A549 (cell line): ENCODE data around the gene TPCN2. TPM values are rescaled to one million over a fixed set of nuclear protein-coding genes. Genes with fewer than 3 reads are reported as not detected.

Experiments
- ATAC-seq, 2 experiments: fragments of 200-7000 bp in 1 of 2; fragments of >200 bp in 1 of 2; cut with Nextera tagmentation in 1 of 2; cut with Tn5 transposase in 1 of 2; 3 replicates each; pipeline versions ENCODE4 v1.8.0 to v1.9.1; 2018 to 2020; ENCODE audit warnings: mild to moderate bottlenecking in 1 of 2, moderate library complexity in 1 of 2
- CTCF ChIA-PET: fragments of 300-600 bp; sonication (Branson Sonifier 250); formaldehyde crosslinking; extraction: SDS; loops from one replicate; lab custom pipeline; 2021; ENCODE audit warnings: antibody characterized with exemption, inconsistent platforms; lab: Yijun Ruan, JAX
- POLR2A ChIA-PET: fragments of 350-600 bp; formaldehyde crosslinking; extraction: SDS; loops from one replicate; lab custom pipeline; 2021; ENCODE audit warnings: antibody characterized with exemption, inconsistent platforms; lab: Yijun Ruan, JAX
- DNase-seq, 2 experiments: peaks; one replicate each; pipeline versions ENCODE4 v3.0.0 to v3.0.0-alpha.2; 2011 to 2016; ENCODE audit warnings: low read depth in 1 of 2, low spot score in 1 of 2
- FAIRE-seq: peaks from 2 replicates; lab custom pipeline; 2011; peaks lifted over from hg19 to GRCh38; lab: Jason Lieb, UNC
- H3K27ac ChIP-seq, 2 experiments: fragments of >200 bp; sonication (Bioruptor Twin); formaldehyde crosslinking; 3 replicates each; pipeline ENCODE4 v1.5.1; 2016 to 2017
- H3K4me1 ChIP-seq: fragments of >200 bp; sonication (Bioruptor Twin); formaldehyde crosslinking; 3 replicates; pipeline ENCODE4 v1.6.1; 2016
- H3K4me2 ChIP-seq: fragments of >200 bp; sonication (Bioruptor Twin); formaldehyde crosslinking; 3 replicates; pipeline ENCODE4 v1.6.1; 2016
- H3K4me3 ChIP-seq: fragments of >200 bp; sonication (Bioruptor Twin); formaldehyde crosslinking; 3 replicates; pipeline ENCODE4 v1.5.1; 2016
- H3K9me3 ChIP-seq: fragments of >200 bp; sonication (Bioruptor Twin); formaldehyde crosslinking; 3 replicates; pipeline ENCODE4 v1.6.1; 2016
- BHLHE40 ChIP-seq: IDR thresholded peaks from 2 replicates; pipeline ENCODE4 v1.6.1; 2012; ENCODE audit warnings: low read depth, low read length, inconsistent platforms
- CHD2 ChIP-seq: fragments of 150-350 bp; IDR thresholded peaks from 2 replicates; pipeline ENCODE4 v1.6.1; 2014; ENCODE audit warnings: low read length; ENCODE audit not compliant: partially characterized antibody
- CHD4 ChIP-seq: fragments of 200-600 bp; sonication (generic); IDR thresholded peaks from 2 replicates; pipeline ENCODE4 v1.6.1; 2016; ENCODE audit warnings: antibody characterized with exemption, mild to moderate bottlenecking, borderline replicate concordance
- E2F6 ChIP-seq: IDR thresholded peaks from 2 replicates; pipeline ENCODE4 v1.6.1; 2012; ENCODE audit warnings: low read depth, borderline replicate concordance
- ESRRA ChIP-seq: fragments of 150-350 bp; IDR thresholded peaks from 2 replicates; pipeline ENCODE4 v1.6.1; 2014; ENCODE audit warnings: mild to moderate bottlenecking, low read length, borderline replicate concordance
- FOSB ChIP-seq: fragments of 250-450 bp; sonication (Bioruptor Pico); IDR thresholded peaks from 2 replicates; pipeline ENCODE4 v1.5.0; 2020; ENCODE audit warnings: mild to moderate bottlenecking, moderate library complexity
- GATA3 ChIP-seq: IDR thresholded peaks from 2 replicates; pipeline ENCODE4 v1.6.1; 2012; ENCODE audit warnings: borderline replicate concordance
- HES2 ChIP-seq: fragments of >200 bp; sonication (Bioruptor Twin); formaldehyde crosslinking; IDR thresholded peaks from 2 replicates; pipeline ENCODE4 v1.6.1; 2016
- HEYL ChIP-seq: fragments of 250-450 bp; sonication (Bioruptor Pico); IDR thresholded peaks from 2 replicates; pipeline ENCODE4 v1.8.0; 2021; ENCODE audit warnings: mild to moderate bottlenecking, moderate library complexity
- HOXB13 ChIP-seq: fragments of 250-450 bp; sonication (Bioruptor Pico); IDR thresholded peaks from 2 replicates; pipeline ENCODE4 v1.5.0; 2020; ENCODE audit warnings: low read depth, mild to moderate bottlenecking, moderate library complexity
- JUN ChIP-seq, 2 experiments: fragments of >200 bp; sonication (Bioruptor Twin); formaldehyde crosslinking; IDR thresholded peaks; 2 replicates in 1 of 2; 3 replicates in 1 of 2; pipeline ENCODE4 v1.6.1; 2016 to 2017
- KDM1A ChIP-seq: fragments of 200-600 bp; sonication (generic); IDR thresholded peaks from 2 replicates; pipeline ENCODE4 v1.6.1; 2016; ENCODE audit warnings: low read depth, mild to moderate bottlenecking
- MAFK ChIP-seq: fragments of 450-650 bp; IDR thresholded peaks from 2 replicates; pipeline ENCODE4 v1.6.1; 2014; ENCODE audit not compliant: partially characterized antibody
- MAZ ChIP-seq: fragments of 150-350 bp; IDR thresholded peaks from 2 replicates; pipeline ENCODE4 v1.6.1; 2014; ENCODE audit warnings: antibody characterized with exemption, low read depth, low read length, borderline replicate concordance
- MYC ChIP-seq: IDR thresholded peaks from 2 replicates; pipeline ENCODE4 v1.6.1; 2012; ENCODE audit warnings: mild to moderate bottlenecking, inconsistent platforms, low read length, improper control_type of control experiment, borderline replicate concordance
- NR3C1 ChIP-seq: fragments of >200 bp; sonication (Bioruptor Twin); formaldehyde crosslinking; IDR thresholded peaks from 3 replicates; pipeline ENCODE4 v1.6.1; 2017
- PHF8 ChIP-seq: fragments of 200-600 bp; sonication (generic); IDR thresholded peaks from 2 replicates; pipeline ENCODE4 v1.6.1; 2016; ENCODE audit warnings: low read depth, mild to moderate bottlenecking, antibody characterized with exemption, moderate library complexity, borderline replicate concordance
- RAD21 ChIP-seq, 2 experiments: fragments of >200 bp in 1 of 2; sonication (Bioruptor Twin) in 1 of 2; formaldehyde crosslinking in 1 of 2; IDR thresholded peaks in 1 of 2; conservative IDR thresholded peaks in 1 of 2; 2 replicates in 1 of 2; 3 replicates in 1 of 2; pipeline ENCODE4 v1.6.1; 2012 to 2018; ENCODE audit warnings: inconsistent platforms in 1 of 2
- REST ChIP-seq: fragments of 200-600 bp; sonication (generic); IDR thresholded peaks from 2 replicates; pipeline ENCODE4 v1.6.1; 2016; ENCODE audit warnings: antibody characterized with exemption, mild to moderate bottlenecking, moderate library complexity
- SMC3 ChIP-seq: fragments of >200 bp; sonication (Bioruptor Twin); formaldehyde crosslinking; IDR thresholded peaks from 3 replicates; pipeline ENCODE4 v1.6.1; 2018; ENCODE audit warnings: inconsistent platforms
- SREBF2 ChIP-seq: fragments of 450-650 bp; IDR thresholded peaks from 2 replicates; pipeline ENCODE4 v1.6.1; 2014; ENCODE audit warnings: mild to moderate bottlenecking, moderate library complexity
- TFCP2L1 ChIP-seq: fragments of 250-450 bp; sonication (Bioruptor Pico); IDR thresholded peaks from 2 replicates; pipeline ENCODE4 v1.5.0; 2021; ENCODE audit warnings: mild to moderate bottlenecking
- ZC3H11A ChIP-seq: fragments of 450-650 bp; IDR thresholded peaks from 2 replicates; pipeline ENCODE4 v1.6.1; 2014; ENCODE audit warnings: antibody characterized with exemption, mild to moderate bottlenecking
- ZSCAN20 ChIP-seq: fragments of 250-450 bp; sonication (Bioruptor Pico); IDR thresholded peaks from 2 replicates; pipeline ENCODE4 v1.8.0; 2022; ENCODE audit warnings: mild to moderate bottlenecking, moderate library complexity
- WGBS: methylation state at CpG from one replicate; pipeline ENCODE4 v1.1.6; 2017; ENCODE audit errors: missing lambda C conversion rate; 5-methylcytosine and 5-hydroxymethylcytosine counted together
- polyA plus RNA-seq, 4 experiments: library from polyadenylated mRNA; depleted of rRNA in 3 of 4; stranded (reverse); fragments of >200 nt; fragmentation: RNase III in 1 of 4; extraction: RNeasy Plus Mini Kit Qiagen cat#74134 plus additional on column Dnase treatment in 1 of 4; gene quantifications; 2 replicates in 3 of 4; 3 replicates in 1 of 4; pipeline ENCODE4 v1.2.3, GENCODE V29; 2011 to 2017
- TF ChIP-seq, protein P1 (sequence below): IDR thresholded peaks from 2 replicates; pipeline ENCODE4 v1.6.1; 2012
- TF ChIP-seq, protein P2 (sequence below): fragments of 150-350 bp; IDR thresholded peaks from 2 replicates; pipeline ENCODE4 v1.6.1; 2014; ENCODE audit warnings: low read depth, mild to moderate bottlenecking, low read length

TPCN2 gene
- polyA plus RNA-seq, 2 of the 4 experiments (the other 2 are of a cell fraction), result 8.1 to 8.8 TPM

- H3K9me3 ChIP-seq, result peaks cover 9% of the 10 kb centered on the region; the same call in 1 of the 3 replicates
- ATAC-seq (no peak), DNase-seq (no peak), FAIRE-seq (no peak)
- H3K4me3 ChIP-seq, result no peak overlapping the region
- WGBS, result 92% methylated on average over 9 of the region's 9 CpGs
- H3K27ac ChIP-seq, result peak overlapping the region; percentile 91 to 98
- peaks cover 41% of the 10 kb centered on the region for H3K4me1 ChIP-seq
- no peak for TF ChIP-seq MYC
- TF ChIP-seq, protein P1, sequence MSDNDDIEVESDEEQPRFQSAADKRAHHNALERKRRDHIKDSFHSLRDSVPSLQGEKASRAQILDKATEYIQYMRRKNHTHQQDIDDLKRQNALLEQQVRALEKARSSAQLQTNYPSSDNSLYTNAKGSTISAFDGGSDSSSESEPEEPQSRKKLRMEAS, result no peak
- no peak for TF ChIP-seq CHD4
- TF ChIP-seq REST, result no peak
- no peak for TF ChIP-seq MAZ
- no peak for TF ChIP-seq SMC3
- TF ChIP-seq MAFK, result no peak
- no peak for TF ChIP-seq HEYL (CRISPR knock-in tag)
- TF ChIP-seq ESRRA, result no peak
- no peak for TF ChIP-seq HES2
- TF ChIP-seq ZC3H11A, result no peak
- no peak for TF ChIP-seq RAD21 (conservative IDR thresholded peaks at IDR 0.05 in 1 of 2, IDR thresholded peaks at IDR 0.05 in 1 of 2)
- no peak for TF ChIP-seq PHF8
- no peak for TF ChIP-seq HOXB13 (CRISPR knock-in tag)
- TF ChIP-seq FOSB (CRISPR knock-in tag), result no peak
- no peak for TF ChIP-seq CHD2
- no peak for TF ChIP-seq SREBF2
- TF ChIP-seq, protein P2, sequence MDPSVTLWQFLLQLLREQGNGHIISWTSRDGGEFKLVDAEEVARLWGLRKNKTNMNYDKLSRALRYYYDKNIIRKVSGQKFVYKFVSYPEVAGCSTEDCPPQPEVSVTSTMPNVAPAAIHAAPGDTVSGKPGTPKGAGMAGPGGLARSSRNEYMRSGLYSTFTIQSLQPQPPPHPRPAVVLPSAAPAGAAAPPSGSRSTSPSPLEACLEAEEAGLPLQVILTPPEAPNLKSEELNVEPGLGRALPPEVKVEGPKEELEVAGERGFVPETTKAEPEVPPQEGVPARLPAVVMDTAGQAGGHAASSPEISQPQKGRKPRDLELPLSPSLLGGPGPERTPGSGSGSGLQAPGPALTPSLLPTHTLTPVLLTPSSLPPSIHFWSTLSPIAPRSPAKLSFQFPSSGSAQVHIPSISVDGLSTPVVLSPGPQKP, result no peak
- ChIA-PET CTCF (interaction anchor here (0.7 to 5.9 kb wide), 5 partner anchors 10 to 523 kb away, joined by 3 to 38 read pairs (median 31); no protein-coding TSS in a partner anchor), POLR2A (no interaction called here)
- peak overlapping the region; percentile 94; the same call in 2 of the 3 replicates for H3K4me2 ChIP-seq
Observed at GRCh38 chr11:69121021-69121420, 72.3 kb downstream of the TPCN2 start.

DNA sequence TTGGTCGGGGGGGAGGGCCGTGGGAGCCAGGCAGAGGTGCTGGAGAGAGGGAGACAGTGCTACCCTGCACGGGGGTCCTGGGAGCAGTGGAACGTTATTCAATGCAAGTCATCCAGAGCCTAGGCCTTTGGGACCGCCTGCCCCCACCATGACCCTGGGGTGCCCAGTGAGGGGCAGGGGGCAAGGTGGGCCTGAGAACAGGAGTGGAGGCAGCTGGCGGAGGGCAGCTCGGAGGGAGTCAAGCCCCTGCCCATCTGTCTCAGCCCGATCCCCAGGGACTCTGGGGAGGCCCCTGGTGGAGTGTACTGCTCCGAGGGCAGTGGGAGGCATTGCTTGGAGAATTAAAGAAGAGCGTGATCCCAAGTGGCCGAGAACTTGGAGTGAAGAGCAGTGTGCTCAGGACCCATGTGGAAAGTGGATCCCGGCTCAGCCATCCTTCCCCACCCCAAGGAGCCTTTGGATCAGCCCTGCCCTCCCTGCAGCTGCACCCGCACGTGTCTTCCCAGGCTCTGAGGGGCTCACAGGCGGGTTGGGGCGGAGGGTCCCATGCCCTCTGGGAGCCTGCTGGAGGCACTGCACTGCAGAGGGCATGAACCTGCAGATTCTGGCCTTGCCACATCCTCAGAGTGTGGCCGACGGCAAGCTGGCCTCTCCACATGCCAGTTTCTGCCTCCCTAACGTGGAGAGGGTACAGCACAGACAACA, 73.0 kb downstream of the TPCN2 start:
- peak; percentile 22 to 36 for ATAC-seq
- Histone ChIP-seq H3K9me3 (peaks cover 9% of the 10 kb centered on the region; the same call in 1 of the 3 replicates), H3K4me3 (no peak overlapping the region), H3K27ac (peak overlapping the region; percentile 91 to 98), H3K4me2 (peak overlapping the region; percentile 94), H3K4me1 (peaks cover 37% of the 10 kb centered on the region)
- POLR2A ChIA-PET, result interaction anchor here (0.6 kb wide), 1 partner anchor 172 kb away, joined by 3 read pairs; the partner anchor contains the start of gene MYEOV
- WGBS, result 68% methylated on average over 18 of the region's 19 CpGs
- peak in 1 of 2 experiments; percentile 36 for DNase-seq
- FAIRE-seq, result no peak
- CTCF ChIA-PET, result interaction anchor here (0.7 to 5.9 kb wide), 4 partner anchors 10 to 522 kb away, joined by 3 to 38 read pairs (median 34); no protein-coding TSS in a partner anchor
- TF ChIP-seq NR3C1, result no peak
- TF ChIP-seq GATA3, result no peak
- no peak for TF ChIP-seq TFCP2L1 (CRISPR knock-in tag)
- no peak for TF ChIP-seq REST
- TF ChIP-seq E2F6, result no peak
- no peak for TF ChIP-seq ZSCAN20 (CRISPR knock-in tag)
- no peak for TF ChIP-seq JUN (IDR thresholded peaks at IDR 0.05)
- no peak for TF ChIP-seq BHLHE40
- TF ChIP-seq HOXB13 (CRISPR knock-in tag), result no peak; the same call in 1 of the 2 replicates
- no peak for TF ChIP-seq SREBF2
- no peak for TF ChIP-seq KDM1A
- no peak for TF ChIP-seq MYC
- TF ChIP-seq, protein P1, result no peak; the same call in 1 of the 2 replicates
